ENCODE data around the gene NPBWR2.
A peak's percentile ranks its signal among the peaks of the same experiment; 100 is the strongest.
"Not testable (repeated sequence)": the region's sequence is repeated elsewhere in the genome, so short reads cannot be mapped to it uniquely, and the experiment has no call there.

NPBWR2 gene

DNA sequence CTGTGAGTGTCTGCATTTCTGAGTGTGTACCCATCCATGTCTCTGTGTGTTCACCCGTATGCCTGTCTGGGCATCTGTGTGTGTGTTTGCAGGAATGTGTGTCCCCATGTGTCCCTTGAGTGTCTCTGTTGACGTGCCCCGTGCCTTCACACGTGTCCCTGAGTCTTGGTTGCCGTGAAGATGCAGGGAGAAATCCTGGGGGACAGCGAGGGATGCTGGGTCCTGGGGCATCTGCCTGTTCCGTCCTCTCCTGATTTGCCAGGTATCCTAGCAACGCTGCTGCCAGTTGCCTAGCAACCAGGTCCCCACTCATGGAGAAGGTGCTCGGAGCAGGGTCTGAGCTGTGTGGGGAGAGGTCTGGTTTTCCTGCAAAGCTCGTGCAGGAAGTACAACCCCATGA lies 17.2 kb downstream of the NPBWR2 start:
- H3K4me1 Mint-ChIP-seq: no peaks in the 10 kb centered on the region
- ATAC-seq (replicated peaks; ENCODE audit: extremely low read depth, poor library complexity, severe bottlenecking): no peak
- H3K27ac Mint-ChIP-seq (ENCODE audit: low read depth): no peak overlapping the region
- H3K27me3 Mint-ChIP-seq: no peaks in the 10 kb centered on the region
- H3K4me3 Mint-ChIP-seq: no peak overlapping the region
- no peaks in the 10 kb centered on the region for H3K36me3 Mint-ChIP-seq (ENCODE audit: insufficient read depth)
- no peak for DNase-seq (ENCODE audit: low spot score in 2 of 2)
- H3K9me3 Mint-ChIP-seq: no peaks in the 10 kb centered on the region

DNA sequence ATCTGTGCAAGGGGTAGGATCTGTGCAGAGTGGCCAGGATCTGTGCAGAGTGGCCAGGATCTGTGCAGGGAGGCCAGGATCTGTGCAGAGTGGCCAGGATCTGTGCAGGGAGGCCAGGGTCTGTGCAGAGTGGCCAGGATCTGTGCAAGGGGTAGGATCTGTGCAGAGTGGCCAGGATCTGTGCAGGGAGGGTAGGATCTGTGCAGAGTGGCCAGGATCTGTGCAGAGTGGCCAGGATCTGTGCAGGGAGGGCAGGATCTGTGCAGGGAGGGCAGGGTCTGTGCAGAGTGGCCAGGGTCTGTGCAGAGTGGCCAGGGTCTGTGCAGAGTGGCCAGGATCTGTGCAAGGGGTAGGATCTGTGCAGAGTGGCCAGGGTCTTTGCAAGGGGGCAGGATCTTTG lies 18.8 kb downstream of the NPBWR2 start:
- H3K4me3 Mint-ChIP-seq; DNase-seq (ENCODE audit: low spot score in 2 of 2): not testable (repeated sequence)

DNA sequence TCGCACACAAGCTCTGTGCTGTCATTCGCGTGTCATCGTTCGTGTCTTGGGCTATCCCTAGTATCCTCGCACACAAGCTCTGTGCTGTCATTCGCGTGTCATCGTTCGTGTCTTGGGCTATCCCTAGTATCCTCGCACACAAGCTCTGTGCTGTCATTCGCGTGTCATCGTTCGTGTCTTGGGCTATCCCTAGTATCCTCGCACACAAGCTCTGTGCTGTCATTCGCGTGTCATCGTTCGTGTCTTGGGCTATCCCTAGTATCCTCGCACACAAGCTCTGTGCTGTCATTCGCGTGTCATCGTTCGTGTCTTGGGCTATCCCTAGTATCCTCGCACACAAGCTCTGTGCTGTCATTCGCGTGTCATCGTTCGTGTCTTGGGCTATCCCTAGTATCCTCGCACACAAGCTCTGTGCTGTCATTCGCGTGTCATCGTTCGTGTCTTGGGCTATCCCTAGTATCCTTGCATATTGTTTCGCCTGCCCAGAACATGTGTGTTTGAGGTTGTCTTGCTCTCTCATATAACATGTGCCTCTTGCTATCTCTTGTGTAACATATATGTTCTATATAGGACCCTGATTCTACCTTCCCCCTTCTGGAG lies 20.0 kb downstream of the NPBWR2 start:
- not testable (repeated sequence) for H3K36me3 Mint-ChIP-seq (ENCODE audit: insufficient read depth); DNase-seq (ENCODE audit: low spot score in 2 of 2); ATAC-seq (replicated peaks; ENCODE audit: extremely low read depth, poor library complexity, severe bottlenecking)

More for the DNA sequence above, 18.8 kb downstream of the NPBWR2 start:
- H3K36me3 Mint-ChIP-seq (ENCODE audit: insufficient read depth); H3K27me3 Mint-ChIP-seq; H3K27ac Mint-ChIP-seq (ENCODE audit: low read depth); H3K4me1 Mint-ChIP-seq; ATAC-seq (replicated peaks; ENCODE audit: extremely low read depth, poor library complexity, severe bottlenecking); H3K9me3 Mint-ChIP-seq: not testable (repeated sequence)

DNA sequence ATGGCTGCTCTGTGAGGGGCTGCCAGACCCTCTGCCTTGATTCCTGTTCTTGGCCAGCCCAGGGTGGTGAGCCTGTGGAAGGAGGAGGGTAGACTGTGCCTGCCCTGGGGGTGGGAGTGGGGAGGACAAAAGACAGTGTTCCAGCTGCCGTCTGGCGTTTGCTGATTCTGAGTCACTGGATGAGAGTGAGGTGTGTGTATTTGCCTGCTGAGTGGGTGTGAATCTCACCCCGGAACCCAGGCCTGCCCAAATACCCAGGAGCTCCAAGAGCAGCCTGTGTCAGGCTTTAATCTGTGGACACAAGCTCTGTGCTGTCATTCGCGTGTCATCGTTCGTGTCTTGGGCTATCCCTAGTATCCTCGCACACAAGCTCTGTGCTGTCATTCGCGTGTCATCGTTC lies 20.6 kb downstream of the NPBWR2 start:
- Mint-ChIP-seq H3K4me1 (peaks cover 24% of the 10 kb centered on the region), H3K9me3 (no peaks in the 10 kb centered on the region), H3K27ac (ENCODE audit: low read depth) (no peak overlapping the region), H3K4me3 (no peak overlapping the region), H3K36me3 (ENCODE audit: insufficient read depth) (peaks cover 6% of the 10 kb centered on the region), H3K27me3 (no peaks in the 10 kb centered on the region)
- DNase-seq (ENCODE audit: low spot score in 2 of 2): no peak
- no peak for ATAC-seq (replicated peaks; ENCODE audit: extremely low read depth, poor library complexity, severe bottlenecking)

More for the DNA sequence above, 20.0 kb downstream of the NPBWR2 start:
- not testable (repeated sequence) for H3K9me3 Mint-ChIP-seq; H3K27me3 Mint-ChIP-seq; H3K4me3 Mint-ChIP-seq; H3K27ac Mint-ChIP-seq (ENCODE audit: low read depth)
- peaks cover 18% of the 10 kb centered on the region for H3K4me1 Mint-ChIP-seq

DNA sequence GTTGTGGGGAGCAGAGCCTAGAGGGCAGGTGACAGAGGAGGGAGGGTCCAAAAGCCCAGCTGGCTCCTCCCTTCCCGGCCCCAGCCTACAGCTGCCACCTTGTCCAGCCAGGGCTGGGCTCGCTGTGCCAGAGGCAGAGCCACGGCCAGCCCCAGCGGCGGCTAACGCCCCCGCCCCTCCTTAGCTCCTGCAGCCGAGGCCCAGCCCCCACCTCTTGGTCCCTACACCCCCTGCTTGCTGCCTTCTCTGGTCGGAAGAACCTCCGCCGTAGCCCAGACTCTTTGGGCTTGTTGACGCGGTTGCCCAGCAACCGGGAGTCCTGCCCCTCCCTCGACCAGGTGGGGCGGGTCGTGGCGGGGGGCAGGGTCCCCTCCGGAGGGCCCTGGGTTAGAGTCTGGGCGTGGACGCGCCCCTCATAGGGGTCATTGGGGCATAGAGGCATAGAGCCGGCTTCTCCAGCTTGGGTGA lies 22.6 kb downstream of the NPBWR2 start:
- H3K4me3 Mint-ChIP-seq: peak overlapping the region; percentile 86
- no peak overlapping the region for H3K27ac Mint-ChIP-seq (ENCODE audit: low read depth)
- H3K9me3 Mint-ChIP-seq: no peaks in the 10 kb centered on the region
- ATAC-seq (replicated peaks; ENCODE audit: extremely low read depth, poor library complexity, severe bottlenecking) (no peak), DNase-seq (ENCODE audit: low spot score in 2 of 2) (no peak)
- H3K27me3 Mint-ChIP-seq: no peaks in the 10 kb centered on the region
- H3K4me1 Mint-ChIP-seq: peaks cover 36% of the 10 kb centered on the region
- peaks cover 8% of the 10 kb centered on the region for H3K36me3 Mint-ChIP-seq (ENCODE audit: insufficient read depth)

DNA sequence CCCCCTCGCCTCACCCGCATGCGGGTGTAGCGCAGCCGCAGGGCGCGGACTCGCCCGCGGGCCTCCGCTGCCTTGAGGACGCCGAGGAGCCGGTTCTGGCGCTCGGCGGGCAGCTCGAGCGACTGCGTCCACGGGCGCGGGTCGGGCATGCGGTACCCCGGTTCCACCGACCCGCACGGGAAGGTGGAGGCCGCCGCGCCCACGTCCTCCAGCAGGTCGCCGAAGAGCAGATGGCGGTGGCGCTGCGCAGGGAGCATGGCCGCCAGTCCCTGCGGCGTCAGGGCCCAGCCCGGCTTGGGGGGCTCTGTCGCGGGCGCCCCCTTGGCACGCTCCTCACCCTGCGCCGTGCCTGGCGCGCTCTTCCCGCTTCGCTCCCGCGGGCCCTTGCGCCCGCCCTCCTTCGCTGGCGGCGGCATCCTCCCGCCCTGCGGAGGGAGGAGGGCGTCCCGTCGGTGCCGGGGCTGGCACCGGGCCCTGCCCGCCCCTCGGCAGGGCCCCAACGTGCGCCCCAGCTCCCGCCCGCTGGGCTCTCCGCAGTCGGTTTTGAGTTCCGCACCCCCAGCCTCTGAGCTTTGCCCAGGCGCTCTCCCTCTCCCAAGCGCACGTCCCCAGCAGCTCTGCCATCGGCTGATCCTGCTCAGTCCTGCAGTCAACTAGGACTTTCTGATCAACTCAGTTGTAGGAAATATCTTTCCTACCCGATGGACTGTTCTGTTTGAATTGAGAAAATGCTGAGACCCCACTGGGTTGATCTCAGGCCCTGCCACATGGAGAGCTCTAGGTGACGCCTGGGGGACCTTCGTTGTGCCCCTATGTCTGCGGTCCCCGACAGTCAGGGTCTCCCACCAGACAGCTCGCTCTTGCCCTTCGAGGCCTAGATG lies 23.3 kb downstream of the NPBWR2 start, which contains the start of gene LKAAEAR1:
Gene LKAAEAR1, minus strand, starts transcription at position 595 of the 881 bp plus-strand sequence. Its CDS starts 179 bp downstream, at position 416.
- Mint-ChIP-seq H3K27me3 (no peaks in the 10 kb centered on the region), H3K27ac (ENCODE audit: low read depth) (no peak within 1 kb of the TSS), H3K9me3 (no peaks in the 10 kb centered on the region), H3K4me1 (peaks cover 38% of the 10 kb centered on the region), H3K36me3 (ENCODE audit: insufficient read depth) (peaks cover 8% of the 10 kb centered on the region), H3K4me3 (peak within 1 kb of the TSS; percentile 86)
- ATAC-seq (replicated peaks; ENCODE audit: extremely low read depth, poor library complexity, severe bottlenecking): no peak
- DNase-seq (ENCODE audit: low spot score in 2 of 2): no peak

DNA sequence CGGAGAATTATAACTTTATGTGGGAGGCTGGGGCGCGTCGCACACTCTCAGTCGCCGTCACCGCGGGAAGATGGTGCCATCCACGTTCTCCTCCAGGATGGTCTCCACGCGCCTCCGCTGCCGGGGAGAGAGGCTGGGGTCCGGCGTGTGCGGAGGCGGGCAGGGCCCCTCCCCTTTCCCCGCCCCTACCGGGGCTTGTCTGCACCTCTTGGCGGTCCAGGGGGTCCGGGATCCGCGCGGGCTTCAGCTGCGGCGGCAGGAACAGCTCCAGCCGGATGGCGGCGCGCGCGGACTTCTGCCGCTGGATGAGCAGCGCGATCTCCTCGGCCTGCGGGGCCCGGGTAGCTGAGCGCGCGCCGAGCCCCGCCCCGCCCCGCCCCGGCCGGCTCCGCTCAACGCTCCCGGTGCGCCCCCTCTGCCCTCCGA lies 24.0 kb downstream of the NPBWR2 start:
- Mint-ChIP-seq H3K4me1 (peaks cover 41% of the 10 kb centered on the region), H3K9me3 (no peaks in the 10 kb centered on the region), H3K4me3 (peak overlapping the region; percentile 78), H3K36me3 (ENCODE audit: insufficient read depth) (peaks cover 8% of the 10 kb centered on the region), H3K27ac (ENCODE audit: low read depth) (no peak overlapping the region), H3K27me3 (no peaks in the 10 kb centered on the region)
- DNase-seq (ENCODE audit: low spot score in 2 of 2) (peak in 1 of 2 donors; percentile 44), ATAC-seq (replicated peaks; ENCODE audit: extremely low read depth, poor library complexity, severe bottlenecking) (peak; percentile 42)

DNA sequence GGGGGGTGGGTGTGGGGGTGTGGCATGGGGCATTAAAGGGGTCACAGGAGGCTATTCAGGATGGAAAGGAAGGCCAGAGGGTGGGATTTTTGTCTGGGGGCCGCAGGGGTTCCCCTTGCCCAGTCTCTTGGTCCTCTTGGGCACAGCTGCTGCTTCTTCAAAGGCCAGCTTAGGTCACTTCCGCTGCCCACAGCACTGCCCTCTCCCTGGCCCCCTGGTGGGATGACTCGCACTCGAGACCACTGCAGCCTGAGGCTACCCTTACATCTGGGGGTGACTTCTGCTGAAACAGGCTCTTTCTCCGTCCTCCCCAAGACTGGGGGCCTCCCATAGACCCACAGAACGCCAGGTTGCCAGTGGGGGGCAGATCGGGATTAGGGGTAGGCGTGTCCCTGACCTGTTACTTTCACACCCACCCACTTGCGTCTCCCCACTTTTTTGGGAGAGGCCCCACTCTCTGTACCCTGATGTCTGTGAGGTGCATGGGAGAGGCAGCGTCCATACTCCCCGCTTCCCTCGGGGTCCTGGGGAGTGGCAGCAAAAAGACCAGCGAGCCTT lies 24.5 kb downstream of the NPBWR2 start:
- H3K4me3 Mint-ChIP-seq: peak overlapping the region; percentile 78
- peaks cover 43% of the 10 kb centered on the region for H3K4me1 Mint-ChIP-seq
- no peaks in the 10 kb centered on the region for H3K27me3 Mint-ChIP-seq
- no peak overlapping the region for H3K27ac Mint-ChIP-seq (ENCODE audit: low read depth)
- DNase-seq (ENCODE audit: low spot score in 2 of 2) (no peak), ATAC-seq (replicated peaks; ENCODE audit: extremely low read depth, poor library complexity, severe bottlenecking) (no peak)
- H3K36me3 Mint-ChIP-seq (ENCODE audit: insufficient read depth): peaks cover 8% of the 10 kb centered on the region
- H3K9me3 Mint-ChIP-seq: no peaks in the 10 kb centered on the region

DNA sequence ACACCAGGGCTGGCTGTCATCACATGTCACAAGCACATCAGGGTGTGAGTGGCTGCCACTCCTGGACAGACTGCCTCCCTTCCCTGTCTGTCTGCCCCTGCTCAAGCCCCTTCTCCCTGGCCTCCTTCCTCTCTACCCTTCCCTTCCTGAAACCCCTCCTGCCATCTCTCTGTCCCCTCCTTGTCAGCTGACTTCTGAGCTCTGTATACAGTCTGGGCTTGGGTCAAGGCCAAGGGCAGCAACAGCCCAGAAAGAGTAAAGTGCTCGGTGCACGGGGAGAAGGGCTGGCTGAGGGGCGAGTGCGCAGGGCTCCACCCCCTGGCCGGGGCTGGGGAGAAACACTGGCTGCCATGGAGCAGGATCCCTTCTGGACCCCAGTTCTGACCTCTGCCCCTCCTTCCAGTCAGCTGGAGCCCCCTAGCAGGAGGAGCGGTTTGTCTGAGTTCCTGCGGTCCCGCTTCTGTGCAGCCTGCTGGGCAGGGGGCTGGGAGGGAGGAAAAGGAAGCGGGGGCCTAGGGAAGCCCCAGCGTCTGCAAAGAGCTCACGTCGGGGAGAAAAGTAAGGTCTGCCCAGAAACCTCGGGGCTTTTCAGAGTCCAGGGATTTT lies 25.1 kb downstream of the NPBWR2 start:
- Mint-ChIP-seq H3K27me3 (no peaks in the 10 kb centered on the region), H3K4me3 (peak overlapping the region; percentile 78), H3K4me1 (peaks cover 50% of the 10 kb centered on the region), H3K27ac (ENCODE audit: low read depth) (peak overlapping the region; percentile 71), H3K36me3 (ENCODE audit: insufficient read depth) (peaks cover 9% of the 10 kb centered on the region), H3K9me3 (no peaks in the 10 kb centered on the region)
- ATAC-seq (replicated peaks; ENCODE audit: extremely low read depth, poor library complexity, severe bottlenecking) (no peak), DNase-seq (ENCODE audit: low spot score in 2 of 2) (no peak)

DNA sequence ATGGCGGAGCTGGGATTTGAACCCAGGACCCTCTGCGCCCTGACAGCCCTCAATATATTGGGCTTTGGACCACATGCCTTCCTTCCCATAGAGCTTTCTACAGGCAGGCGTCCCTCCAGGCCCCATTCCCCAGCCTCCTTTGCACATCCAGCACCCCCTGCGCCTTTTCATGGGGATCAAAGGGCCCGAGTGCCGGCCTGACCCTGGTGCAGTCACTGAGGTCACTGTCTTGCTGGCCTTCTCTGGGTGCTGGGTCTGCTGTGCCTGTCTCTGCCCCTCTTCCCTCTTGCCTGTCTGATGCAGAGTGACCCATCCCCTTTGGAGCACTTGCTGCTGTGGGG lies 25.8 kb downstream of the NPBWR2 start:
- no peaks in the 10 kb centered on the region for H3K9me3 Mint-ChIP-seq
- H3K27me3 Mint-ChIP-seq: no peaks in the 10 kb centered on the region
- DNase-seq (ENCODE audit: low spot score in 2 of 2) (no peak), ATAC-seq (replicated peaks; ENCODE audit: extremely low read depth, poor library complexity, severe bottlenecking) (no peak)
- H3K36me3 Mint-ChIP-seq (ENCODE audit: insufficient read depth): peaks cover 10% of the 10 kb centered on the region
- H3K27ac Mint-ChIP-seq (ENCODE audit: low read depth): peak overlapping the region; percentile 71
- peaks cover 53% of the 10 kb centered on the region for H3K4me1 Mint-ChIP-seq
- H3K4me3 Mint-ChIP-seq: peak overlapping the region; percentile 78

DNA sequence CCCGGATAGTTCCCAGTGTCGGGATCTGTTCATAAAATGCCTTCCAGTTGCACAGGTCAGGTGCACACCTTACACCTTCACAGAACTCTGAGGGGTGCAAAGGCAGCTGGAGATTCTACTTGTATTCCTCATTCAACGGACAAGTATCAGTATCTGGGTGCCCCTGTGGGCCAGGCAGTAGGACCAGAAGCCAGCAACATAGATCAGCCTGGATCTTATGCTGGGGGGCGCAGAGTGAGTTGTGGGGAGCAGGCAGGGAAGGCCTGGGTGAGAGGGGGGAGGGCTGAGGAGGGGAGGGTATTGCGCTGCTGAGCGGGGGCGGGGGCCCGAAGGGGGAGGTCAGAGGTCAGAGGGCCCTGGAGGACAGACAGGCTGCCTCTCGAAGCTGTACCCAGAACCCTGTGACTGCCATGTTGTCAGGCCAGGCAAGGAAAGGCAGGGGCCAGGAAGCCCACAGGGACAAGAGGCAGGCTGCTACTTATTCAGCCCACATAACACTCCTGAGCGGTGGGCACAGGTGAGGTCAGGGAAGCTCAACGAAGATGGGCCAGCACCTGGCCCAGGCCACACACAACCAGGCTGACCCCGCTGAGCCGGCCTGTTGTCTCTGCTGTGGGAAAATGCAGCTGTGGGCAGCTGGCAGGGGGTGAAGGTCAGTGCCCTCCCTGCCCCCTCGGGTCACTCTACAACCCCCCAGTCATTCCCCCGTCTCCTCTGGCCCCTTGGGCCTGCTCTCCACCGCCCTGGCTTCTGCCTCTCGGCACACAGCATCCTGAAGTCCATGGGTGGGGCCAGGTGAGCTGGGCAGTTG lies 26.3 kb downstream of the NPBWR2 start:
- peak overlapping the region; percentile 71 for H3K27ac Mint-ChIP-seq (ENCODE audit: low read depth)

More for the DNA sequence above, 26.3 kb downstream of the NPBWR2 start:
- Mint-ChIP-seq H3K4me3 (peak overlapping the region; percentile 78), H3K36me3 (ENCODE audit: insufficient read depth) (peaks cover 10% of the 10 kb centered on the region), H3K9me3 (no peaks in the 10 kb centered on the region), H3K4me1 (peaks cover 53% of the 10 kb centered on the region), H3K27me3 (no peaks in the 10 kb centered on the region)
- ATAC-seq (replicated peaks; ENCODE audit: extremely low read depth, poor library complexity, severe bottlenecking): no peak
- no peak for DNase-seq (ENCODE audit: low spot score in 2 of 2)
